ENCODE results near the gene KDM6A. TPM values are rescaled to one million over a fixed set of nuclear protein-coding genes. Genes with fewer than 3 reads are reported as not detected.
"Not testable (repeated sequence)": the region's sequence is repeated elsewhere in the genome, so short reads cannot be mapped to it uniquely, and the experiment has no call there.

Gene KDM6A
- total RNA-seq, 1 experiment from 2014 or later: 7.5 TPM

DNA sequence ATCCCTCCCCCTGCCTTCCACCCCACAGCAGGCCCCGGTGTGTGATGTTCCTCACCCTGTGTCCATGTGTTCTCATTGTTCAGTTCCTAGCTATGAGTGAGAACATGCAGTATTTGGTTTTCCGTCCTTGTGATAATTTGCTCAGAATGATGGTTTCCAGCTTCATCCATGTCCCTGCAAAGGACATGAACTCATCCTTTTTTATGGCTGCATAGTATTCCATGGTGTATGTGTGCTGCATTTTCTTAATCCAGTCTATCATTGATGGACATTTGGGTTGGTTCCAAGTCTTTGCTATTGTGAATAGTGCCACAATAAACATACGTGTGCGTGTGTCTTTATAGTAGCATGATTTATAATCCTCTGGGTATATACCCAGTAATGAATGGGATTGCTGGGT, 200.0 kb downstream of the KDM6A start:
- not testable (repeated sequence) for DNase-seq (ENCODE audit: low read depth)

DNA sequence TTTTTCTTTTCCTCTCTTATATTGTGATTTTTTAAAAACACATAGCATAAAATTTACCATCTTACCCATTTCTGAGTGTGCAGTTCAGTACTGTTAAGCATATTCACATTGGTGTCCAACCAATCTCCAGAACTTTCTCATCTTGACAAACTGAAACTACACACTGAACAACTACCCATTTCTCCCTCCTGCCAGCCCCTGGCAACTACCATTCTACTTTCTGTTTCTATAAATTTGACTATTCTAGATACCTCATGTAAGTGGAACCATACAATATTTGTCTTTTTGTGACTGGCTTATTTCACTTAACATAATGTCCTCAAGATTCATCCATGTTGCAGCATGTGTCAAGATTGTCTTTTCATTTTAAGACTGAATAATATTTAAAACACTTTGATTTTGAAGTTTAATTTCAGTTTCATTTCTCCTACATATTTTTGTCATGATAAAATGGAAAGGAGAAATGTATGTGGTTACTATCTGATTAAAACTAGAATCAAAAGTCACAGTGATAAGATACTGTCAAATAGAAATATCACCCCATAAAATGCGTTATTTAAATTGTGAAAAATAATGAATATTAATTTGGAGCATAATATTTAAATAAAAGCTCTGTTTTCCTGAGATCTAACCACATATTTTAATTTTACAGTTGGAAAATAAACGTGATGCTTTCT, 204.9 kb downstream of the KDM6A start:
- DNase-seq (ENCODE audit: low read depth): no peak

DNA sequence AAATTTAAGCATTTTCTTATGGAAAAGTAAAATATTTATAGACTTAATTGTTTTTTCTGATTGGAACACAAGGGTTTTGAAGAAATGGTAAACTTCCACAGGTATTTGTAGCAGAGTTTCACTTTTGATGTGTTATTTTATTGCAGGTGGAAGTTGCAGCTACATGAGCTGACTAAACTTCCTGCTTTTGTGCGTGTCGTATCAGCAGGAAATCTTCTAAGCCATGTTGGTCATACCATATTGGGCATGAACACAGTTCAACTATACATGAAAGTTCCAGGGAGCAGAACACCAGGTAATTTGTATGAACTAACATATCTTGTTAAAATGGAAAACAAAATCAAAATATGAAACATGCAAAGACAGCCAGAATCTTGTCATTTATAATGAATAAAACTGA, 210.3 kb downstream of the KDM6A start:
- no peak for DNase-seq (ENCODE audit: low read depth)

DNA sequence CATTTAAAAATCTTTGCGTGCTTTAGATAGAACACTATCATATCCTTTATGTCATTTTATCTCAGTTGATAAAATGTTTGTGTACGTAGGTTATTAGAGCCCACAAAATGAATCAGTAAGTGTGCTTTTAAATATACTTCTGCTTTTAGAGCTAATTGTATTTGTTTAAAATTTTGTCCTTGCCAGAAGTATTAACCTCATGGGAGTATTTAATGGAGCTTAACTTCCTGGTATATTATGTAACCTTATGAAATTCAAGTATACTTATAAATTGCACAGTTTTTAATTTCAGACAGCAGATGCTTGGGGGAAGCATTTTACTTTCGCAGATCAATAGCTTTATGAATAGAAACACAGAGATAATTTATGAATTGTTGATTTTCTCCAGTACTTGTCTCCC, 237.5 kb downstream of the KDM6A start:
- no peak for DNase-seq (ENCODE audit: low read depth)

DNA sequence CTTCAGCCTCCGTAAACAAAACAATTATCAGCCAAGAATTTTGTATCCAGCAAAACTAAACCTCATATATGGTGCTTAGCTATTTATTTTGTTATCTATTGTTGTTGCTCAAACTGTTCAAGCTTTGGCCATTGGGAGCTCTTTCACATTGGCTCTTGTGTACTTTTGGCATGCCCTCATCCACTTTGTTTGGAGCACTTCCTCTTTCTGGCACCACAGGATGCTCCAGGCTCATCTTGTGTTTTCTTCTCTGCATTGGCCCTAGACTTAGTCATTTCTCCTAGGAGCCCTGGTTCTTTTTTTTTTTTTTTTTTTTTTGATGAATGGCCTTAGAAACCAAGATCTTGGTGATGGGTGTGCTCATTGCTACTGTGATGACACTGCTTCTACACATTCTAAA, 253.2 kb downstream of the KDM6A start:
- DNase-seq (ENCODE audit: low read depth): no peak

DNA sequence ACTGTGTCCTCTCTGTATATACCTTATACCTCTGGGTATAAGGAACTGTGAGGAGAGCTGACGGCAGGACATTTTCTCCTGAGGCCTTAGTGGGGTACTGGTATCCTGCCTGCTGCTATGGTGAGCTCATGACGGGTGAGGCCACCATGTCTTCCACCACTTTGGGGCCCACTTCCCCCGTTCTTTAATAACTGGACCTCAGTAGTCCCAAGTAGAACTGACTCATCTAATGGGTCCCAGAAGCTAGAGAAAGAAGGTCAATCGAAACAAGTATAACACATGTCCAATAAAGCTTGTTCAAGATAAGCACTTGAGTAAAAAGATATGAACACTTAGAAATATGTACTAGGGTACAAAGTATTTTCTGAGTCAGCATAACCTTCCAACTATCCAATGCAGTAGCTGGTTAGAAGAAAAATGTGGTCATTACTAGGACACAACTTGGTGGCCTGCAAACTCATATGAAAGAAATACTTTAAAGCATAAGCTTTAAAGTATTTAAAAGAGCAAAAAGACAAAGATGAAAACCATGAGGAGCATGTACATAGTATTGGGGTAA, 256.0 kb downstream of the KDM6A start:
- no peak for DNase-seq (ENCODE audit: low read depth)

DNA sequence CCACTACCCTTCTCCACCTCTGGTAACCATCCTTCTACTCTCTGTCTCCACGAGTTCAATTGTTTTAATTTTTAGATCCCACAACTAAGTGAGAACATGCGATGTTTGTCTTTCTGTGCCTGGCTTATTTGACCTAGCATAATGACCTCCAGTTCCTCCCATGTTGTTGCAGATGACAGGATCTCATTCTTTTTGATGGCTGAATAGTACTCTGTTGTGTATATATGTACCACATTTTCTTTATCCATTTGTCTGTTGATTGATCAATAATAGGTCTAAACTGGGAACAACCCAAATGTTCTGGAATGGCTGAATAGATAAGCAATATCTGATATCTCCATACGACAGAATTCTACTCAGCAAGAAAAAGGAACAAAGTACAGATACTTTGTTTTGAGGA, 260.5 kb downstream of the KDM6A start:
- DNase-seq (ENCODE audit: low read depth): no peak

DNA sequence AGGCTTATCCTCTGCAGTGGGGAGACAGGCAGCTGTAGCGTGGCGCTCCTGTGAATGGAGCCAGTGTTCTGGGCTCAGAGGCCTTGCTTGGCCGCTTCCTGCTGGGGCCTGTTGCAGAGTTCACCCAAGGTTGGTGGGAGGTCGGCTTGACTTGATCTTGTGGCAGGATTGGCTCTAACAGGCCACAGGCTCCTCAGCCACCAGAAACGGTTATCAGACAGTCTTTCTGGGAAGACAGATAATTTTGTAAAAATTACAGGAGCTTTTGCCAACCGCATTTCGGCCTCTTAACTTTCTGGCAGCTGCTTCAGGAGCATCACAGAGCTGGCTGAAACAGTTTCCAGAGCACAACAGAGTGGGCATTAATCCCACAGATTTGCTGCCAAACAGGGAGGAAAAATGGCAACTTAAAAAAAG, 261.3 kb downstream of the KDM6A start:
- DNase-seq (ENCODE audit: low read depth): no peak

DNA sequence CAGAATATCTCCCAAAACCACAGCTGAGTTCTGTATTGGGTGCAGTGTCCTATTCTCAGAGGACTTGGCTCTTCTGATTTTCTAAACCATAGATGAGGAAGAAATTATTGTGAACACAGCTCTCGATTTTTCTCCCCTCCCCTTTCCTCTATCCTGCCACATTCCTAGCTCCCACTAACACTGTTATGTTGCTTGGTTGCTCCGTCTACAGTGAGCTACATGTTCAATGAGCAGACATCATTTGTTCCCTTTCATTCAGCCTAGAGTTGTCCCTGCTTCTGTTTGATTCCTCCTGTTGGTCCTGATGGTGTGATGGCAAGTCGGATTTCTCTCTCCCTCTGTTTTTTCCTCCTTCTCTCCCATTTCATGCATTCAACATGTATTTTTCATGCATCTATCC, 261.8 kb downstream of the KDM6A start:
- no peak for DNase-seq (ENCODE audit: low read depth)

DNA sequence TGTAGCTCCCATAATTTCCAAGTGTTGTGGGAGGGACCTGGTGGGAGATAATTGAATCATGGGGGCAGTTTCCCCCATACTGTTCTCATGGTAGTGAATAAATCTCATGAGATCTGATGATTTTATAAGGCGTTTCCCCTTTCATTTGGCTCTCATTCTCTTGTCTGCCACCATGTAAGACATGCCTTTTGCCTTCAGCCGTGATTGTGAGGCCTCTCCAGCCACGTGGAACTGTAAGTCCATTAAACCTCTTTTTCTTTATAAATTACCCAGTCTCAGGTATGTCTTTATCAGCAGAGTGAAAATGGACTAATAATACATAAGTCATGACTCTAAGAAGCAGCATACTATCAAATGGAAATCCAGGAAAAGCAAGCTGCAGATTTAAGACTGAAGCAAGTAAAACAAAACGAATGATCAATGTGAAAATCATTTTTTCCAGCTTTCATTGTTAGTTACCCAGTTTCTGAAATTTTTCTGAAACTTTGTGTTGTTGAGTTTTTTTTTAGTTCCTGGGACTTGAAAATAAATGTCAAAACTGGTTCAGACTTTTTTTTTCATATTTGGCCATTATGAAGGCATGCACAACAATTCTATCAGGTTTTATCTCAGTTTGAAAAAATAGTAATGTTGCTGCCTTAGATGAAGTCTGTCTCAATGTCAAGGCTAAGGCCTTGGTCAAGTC, 262.5 kb downstream of the KDM6A start:
- DNase-seq (ENCODE audit: low read depth): not testable (repeated sequence)

DNA sequence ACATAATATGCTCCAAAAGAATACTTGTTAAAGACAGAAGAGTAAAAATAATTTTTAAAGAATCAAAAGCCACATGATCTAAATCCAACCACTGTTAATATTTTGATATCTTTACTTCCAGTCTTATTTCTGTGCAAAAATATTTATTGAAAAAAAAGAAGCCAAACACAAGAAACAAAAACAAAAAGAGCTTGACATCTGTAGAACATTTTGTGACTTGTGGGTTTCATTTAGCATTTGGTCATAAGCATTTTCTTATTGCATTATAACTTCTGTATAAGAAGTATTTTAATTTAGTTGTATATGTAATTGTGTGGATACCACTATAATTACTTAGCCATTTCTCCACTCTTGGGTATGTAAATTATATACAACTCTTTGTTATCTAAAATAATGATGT, 264.5 kb downstream of the KDM6A start:
- no peak for DNase-seq (ENCODE audit: low read depth)

DNA sequence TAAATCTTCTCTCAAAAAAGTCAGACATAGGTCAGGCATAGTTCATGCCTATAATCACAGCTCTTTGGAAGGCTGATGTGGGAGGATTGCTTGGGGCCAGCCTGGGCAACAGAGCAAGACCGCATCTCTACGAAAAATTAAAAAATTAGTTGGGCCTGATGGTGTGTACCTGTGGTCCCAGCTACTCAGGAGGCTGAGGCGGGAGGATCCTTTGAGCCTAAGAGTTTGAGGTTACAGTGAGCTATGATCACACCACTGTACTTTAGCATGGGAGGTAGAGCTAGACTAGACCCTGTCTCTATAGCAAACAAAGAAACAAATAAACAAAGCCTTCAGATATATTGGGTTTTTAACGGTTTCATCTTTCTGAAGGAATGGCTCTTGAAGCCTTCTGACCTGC, 265.5 kb downstream of the KDM6A start:
- DNase-seq (ENCODE audit: low read depth): no peak

DNA sequence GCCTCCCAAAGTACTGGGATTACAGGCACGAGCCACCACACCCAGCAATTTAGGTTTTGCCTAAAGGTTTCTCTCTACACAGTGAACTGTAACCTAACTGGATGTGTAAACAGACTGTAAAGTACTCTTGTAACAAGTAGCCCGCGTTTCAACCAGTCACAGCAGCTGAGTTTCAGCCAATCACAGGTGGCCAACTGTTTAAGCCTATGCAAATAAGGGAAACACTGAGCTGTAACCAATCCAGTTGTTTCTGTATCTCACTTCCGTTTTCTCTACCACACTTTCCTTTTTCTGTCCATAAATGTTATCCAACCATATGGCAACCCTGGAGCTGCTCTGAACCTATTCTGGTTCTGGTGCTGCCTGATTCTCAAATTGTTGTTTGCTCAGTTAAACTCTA, 267.8 kb downstream of the KDM6A start:
- DNase-seq (ENCODE audit: low read depth): no peak

DNA sequence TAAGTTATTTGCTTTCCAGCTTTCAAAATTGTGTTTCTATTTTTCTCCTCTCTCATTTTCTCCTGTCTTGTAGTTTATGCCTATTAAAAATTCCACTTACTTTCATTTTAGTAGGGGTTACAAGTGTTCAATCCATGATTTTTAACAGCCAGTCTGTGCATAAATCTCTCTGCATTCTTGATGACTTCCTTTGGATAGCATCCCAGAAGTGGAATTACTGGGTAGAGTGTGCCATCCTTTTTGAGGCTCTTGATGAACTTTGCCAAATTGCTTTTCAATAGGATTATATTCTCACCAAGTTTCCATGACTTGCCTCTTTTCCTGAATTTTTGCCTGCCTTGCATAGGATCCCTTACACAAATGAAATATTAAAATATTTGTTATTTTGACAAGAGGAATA, 269.2 kb downstream of the KDM6A start:
- no peak for DNase-seq (ENCODE audit: low read depth)

DNA sequence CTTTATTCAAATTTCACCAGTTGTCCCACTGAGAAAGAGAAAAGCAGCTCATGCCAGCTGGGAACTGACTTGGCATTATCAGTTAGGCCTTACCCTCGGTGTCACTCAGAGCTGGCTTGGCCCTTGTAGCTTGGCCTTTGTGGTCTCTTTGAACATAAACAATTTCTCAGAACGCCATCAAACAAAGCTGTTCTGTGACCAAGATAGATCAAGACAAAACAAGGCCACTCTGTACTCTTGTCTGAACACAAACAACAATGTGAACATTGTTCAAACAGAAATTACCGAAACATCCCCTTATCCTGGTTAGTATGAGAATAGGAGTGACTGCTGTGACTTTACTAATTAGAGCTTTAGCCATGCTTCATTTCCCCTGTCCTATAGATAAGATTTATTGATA, 270.5 kb downstream of the KDM6A start:
- DNase-seq (ENCODE audit: low read depth): no peak

DNA sequence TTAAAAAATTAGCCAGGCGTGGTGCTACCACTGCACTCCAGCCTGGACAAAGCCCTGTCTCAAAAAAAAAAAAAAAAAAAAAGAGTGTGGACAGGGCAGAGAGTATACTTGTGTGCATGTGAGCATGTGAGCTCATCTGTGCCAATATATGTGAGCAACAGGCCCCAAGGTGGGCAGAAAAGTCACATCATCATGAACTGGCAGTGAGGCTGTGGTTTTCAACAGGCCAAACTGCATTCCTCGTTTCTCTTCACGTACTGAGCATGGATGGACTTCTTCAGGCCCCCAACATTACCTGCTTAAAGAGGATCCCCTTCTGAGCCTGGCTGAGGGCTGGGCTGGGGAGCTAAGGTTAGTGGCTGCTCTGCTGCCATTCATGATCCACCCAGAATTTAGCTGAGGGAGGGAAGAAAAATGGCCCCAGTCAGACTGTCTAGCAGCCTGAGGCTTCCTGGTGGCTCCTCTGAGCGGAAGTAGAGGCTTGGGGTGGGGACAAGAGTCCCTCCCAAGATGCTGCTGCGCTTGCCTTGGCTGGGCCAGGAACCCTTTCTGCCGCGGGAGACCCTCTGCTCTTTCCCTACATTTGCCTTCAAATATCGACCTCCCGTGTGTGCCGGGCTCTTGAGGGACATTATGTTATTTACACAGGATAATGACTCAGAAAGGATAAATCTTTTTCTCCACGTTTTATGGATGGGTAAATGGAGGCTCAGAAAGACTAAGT, 272.7 kb downstream of the KDM6A start:
- DNase-seq (ENCODE audit: low read depth): no peak

DNA sequence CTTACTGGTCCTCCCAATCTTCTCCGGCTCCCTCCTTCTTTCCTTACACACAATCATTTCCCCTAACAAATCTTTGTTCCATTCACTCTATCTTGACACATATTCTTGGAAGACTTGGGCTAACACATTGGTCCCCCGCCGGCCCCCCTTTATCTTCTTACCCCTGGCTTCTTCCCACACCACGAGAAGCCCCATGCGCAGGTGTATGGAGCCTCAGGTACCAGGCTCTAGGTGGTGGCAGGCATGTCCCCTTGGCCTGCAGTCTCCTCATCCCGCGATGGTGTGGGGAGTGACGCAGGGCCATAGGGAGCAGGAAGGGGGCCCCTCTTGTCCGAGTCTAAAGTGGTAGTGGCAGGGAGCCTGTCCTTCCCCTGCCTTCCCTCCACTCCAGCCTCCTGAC, 277.8 kb downstream of the KDM6A start:
- DNase-seq (ENCODE audit: low read depth): no peak

DNA sequence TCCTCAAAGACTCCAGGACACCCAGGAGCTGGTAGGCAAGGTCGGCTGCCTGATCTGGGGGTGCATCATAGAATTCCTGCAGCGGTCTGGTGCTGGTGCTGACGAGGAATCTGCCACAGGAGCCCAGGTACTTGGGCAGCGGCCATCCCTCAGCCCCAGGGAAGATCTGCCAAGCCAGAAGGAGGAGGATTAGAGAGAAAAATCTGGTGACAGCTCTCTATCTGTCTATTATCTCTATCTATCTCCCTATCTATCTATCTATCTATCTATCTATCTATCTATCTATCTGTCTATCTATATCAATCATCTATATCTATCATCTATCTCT, 281.0 kb downstream of the KDM6A start:
- no peak for DNase-seq (ENCODE audit: low read depth)

DNA sequence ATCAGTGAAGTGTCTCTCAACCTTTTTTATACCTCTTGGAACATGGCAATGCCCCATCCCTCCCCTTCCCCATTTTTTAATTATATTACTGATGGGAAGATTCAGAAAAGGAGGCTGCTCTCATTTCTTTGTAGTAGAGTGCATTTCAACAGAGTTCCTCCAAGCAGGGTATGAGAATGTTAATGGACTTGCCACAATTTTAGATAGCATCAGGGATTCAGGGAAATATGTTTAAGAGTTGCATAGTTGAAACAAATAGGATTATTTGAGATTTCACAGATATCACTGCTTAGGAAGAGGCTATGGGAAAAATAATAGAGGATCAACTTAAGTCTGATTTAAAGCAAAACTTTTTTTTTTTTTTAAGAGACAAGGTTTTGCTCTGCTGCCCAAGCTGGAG, 281.5 kb downstream of the KDM6A start:
- no peak for DNase-seq (ENCODE audit: low read depth)

DNA sequence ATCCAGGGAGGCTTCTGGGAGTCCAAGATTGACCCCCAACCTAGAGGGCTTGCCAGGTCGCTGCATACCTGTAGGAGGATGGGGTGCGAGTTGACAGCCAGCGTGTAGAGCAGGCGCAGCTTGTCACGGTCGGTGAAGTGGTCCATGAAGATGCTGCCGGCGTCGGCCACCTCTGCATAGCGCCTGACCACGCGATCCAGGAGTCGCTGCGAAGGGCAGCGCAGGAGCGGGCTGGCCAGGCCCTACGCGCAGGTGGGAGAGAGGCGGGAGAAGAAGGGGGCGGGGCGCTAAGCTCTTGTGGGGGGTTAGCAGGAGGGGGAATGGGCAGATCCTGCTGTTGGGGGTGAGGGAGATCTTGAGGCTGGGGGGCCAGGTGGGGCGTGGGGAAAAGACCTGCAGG, 284.7 kb downstream of the KDM6A start:
- no peak for DNase-seq (ENCODE audit: low read depth)
